Measurements from ENCODE around the gene APOL6. TPM values are rescaled to one million over a fixed set of nuclear protein-coding genes. Genes with fewer than 3 reads are reported as not detected.
A peak's percentile ranks its signal among the peaks of the same experiment; 100 is the strongest.

Gene APOL6
- total RNA-seq, 1 donor from 2014 or later: 20.9 TPM

DNA sequence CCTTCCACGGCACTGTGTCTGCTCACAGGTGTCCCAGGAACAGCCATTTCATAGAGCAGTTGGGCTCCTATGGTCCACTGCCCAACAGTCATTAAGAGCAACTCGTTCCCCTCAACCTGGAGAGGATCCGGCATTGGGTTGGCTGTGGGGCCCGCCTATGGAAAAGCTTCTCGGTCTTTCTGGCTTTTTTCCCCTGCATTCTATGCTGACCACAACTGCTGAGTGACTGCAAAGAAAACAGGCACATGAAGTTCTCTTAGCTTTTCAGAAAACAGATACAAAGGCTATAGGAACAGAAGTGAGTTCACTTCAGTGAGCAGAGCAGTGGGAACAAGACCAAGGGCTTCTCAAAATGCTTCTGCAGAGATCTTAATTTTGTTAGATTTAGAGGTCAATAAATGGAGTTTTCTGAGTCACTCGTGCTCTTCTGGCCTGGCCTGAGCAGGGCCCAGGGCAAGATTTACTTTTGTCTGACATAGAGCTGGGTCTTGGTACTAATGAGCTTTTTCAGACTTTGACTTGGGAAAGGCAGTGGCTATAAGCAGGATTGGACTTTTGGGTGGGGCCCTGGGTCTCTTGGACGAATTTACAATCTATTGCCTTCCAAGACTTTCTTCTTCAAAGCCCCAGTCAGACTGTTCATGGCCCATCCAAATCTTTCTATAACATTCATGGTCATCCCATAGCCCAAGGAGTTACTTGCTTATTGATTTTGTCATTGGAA lies 55.8 kb downstream of the APOL6 start:
- no peaks in the 10 kb centered on the region for H3K27me3 ChIP-seq (ENCODE audit: control insufficient read depth, insufficient read depth, low read length)
- no peak overlapping the region for H3K4me3 ChIP-seq (ENCODE audit: low read depth, low read length)
- DNase-seq (ENCODE audit: low read depth): no peak
- TF ChIP-seq, protein P1, sequence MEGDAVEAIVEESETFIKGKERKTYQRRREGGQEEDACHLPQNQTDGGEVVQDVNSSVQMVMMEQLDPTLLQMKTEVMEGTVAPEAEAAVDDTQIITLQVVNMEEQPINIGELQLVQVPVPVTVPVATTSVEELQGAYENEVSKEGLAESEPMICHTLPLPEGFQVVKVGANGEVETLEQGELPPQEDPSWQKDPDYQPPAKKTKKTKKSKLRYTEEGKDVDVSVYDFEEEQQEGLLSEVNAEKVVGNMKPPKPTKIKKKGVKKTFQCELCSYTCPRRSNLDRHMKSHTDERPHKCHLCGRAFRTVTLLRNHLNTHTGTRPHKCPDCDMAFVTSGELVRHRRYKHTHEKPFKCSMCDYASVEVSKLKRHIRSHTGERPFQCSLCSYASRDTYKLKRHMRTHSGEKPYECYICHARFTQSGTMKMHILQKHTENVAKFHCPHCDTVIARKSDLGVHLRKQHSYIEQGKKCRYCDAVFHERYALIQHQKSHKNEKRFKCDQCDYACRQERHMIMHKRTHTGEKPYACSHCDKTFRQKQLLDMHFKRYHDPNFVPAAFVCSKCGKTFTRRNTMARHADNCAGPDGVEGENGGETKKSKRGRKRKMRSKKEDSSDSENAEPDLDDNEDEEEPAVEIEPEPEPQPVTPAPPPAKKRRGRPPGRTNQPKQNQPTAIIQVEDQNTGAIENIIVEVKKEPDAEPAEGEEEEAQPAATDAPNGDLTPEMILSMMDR (IDR thresholded peaks at IDR 0.05; ENCODE audit: insufficient read depth, low read length, poor library complexity, severe bottlenecking): no peak
- H3K36me3 ChIP-seq (ENCODE audit: control insufficient read depth, insufficient read depth, low read length): no peaks in the 10 kb centered on the region

DNA sequence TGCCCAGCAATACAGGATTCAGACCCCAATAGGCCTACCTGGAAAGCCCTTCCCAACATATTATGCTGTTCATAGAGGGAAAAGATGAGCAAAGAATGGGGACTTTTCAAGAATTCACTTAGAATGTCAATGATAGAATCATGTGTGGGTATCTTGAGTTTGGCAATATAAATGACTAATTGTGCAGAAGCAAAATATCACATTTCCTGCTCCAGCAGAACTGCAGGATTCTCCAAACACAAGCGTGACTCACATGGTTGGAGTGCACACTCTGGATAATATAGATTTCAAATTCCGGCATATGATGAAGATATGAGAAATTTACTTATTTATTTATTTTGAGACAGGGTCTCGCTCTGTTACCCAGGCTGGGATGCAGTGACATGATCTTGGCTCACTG lies 56.9 kb downstream of the APOL6 start:
- Histone ChIP-seq H3K27me3 (ENCODE audit: control insufficient read depth, insufficient read depth, low read length) (no peaks in the 10 kb centered on the region), H3K4me3 (ENCODE audit: low read depth, low read length) (no peak overlapping the region), H3K36me3 (ENCODE audit: control insufficient read depth, insufficient read depth, low read length) (no peaks in the 10 kb centered on the region)
- DNase-seq (ENCODE audit: low read depth): peak; percentile 10
- TF ChIP-seq, protein P1 (IDR thresholded peaks at IDR 0.05; ENCODE audit: insufficient read depth, low read length, poor library complexity, severe bottlenecking): no peak

DNA sequence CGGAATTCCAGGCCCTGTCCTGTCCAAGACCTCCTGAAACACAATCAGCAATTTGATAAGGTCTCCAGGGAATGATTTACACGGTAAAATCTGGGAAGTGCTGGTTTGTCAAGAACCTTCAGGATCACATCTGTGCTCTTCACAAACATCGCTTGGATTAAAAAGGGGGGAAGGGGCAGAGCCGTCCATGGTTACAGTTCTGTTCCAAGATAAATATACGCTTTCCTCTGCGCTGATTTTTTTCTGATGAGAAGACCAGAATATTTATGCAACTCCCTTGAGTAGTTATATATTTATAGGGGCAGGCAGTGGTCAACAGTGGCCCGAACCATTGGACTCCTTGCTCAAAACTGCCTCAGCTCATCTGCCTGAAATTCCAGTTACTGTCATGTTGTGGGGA lies 60.2 kb downstream of the APOL6 start:
- H3K27me3 ChIP-seq (ENCODE audit: control insufficient read depth, insufficient read depth, low read length): no peaks in the 10 kb centered on the region
- DNase-seq (ENCODE audit: low read depth): no peak
- TF ChIP-seq, protein P1 (IDR thresholded peaks at IDR 0.05; ENCODE audit: insufficient read depth, low read length, poor library complexity, severe bottlenecking): no peak
- no peaks in the 10 kb centered on the region for H3K36me3 ChIP-seq (ENCODE audit: control insufficient read depth, insufficient read depth, low read length)
- no peak overlapping the region for H3K4me3 ChIP-seq (ENCODE audit: low read depth, low read length)

DNA sequence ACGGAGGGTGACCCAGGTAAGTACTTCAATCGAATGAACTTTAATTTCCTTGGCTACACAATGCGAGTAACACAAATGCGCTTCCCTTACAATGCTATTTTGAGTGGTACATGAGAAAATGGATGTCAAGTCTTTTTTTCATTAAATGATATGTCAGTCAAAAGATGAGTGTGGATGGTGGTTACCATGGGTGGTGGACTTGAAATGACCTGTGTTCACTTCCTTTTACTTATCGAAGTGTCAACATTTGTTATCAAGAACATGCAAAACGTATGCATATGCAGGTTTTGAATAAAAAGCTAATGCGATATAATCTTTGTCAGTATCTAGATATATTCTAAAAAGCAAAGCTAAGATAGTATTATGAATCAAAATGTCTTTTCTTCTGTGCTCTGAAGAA lies 60.7 kb downstream of the APOL6 start:
- TF ChIP-seq, protein P1 (IDR thresholded peaks at IDR 0.05; ENCODE audit: insufficient read depth, low read length, poor library complexity, severe bottlenecking): no peak

DNA sequence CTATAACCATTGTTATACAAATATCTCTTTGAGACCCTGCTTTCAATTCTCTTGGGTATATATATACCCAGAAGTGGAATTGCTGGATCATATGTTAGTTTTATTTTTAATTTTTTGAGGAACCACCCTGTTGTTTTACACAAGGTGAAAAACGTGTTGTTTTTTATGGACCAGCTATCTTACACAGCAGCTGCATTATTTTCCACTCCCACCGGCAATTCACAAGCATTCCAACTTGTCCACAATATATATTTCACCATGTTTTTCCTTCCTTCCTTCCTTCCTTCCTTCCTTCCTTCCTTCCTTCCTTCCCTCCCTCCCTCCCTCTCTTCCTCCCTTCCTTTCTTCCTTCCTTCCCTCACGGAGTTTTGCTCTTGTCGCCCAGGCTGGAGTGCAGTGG lies 63.1 kb downstream of the APOL6 start:
- Histone ChIP-seq H3K36me3 (ENCODE audit: control insufficient read depth, insufficient read depth, low read length) (no peaks in the 10 kb centered on the region), H3K4me3 (ENCODE audit: low read depth, low read length) (no peak overlapping the region), H3K27me3 (ENCODE audit: control insufficient read depth, insufficient read depth, low read length) (no peaks in the 10 kb centered on the region)
- TF ChIP-seq, protein P1 (IDR thresholded peaks at IDR 0.05; ENCODE audit: insufficient read depth, low read length, poor library complexity, severe bottlenecking): no peak
- DNase-seq (ENCODE audit: low read depth): no peak

More for the DNA sequence above, 60.7 kb downstream of the APOL6 start:
- Histone ChIP-seq H3K27me3 (ENCODE audit: control insufficient read depth, insufficient read depth, low read length) (no peaks in the 10 kb centered on the region), H3K36me3 (ENCODE audit: control insufficient read depth, insufficient read depth, low read length) (no peaks in the 10 kb centered on the region), H3K4me3 (ENCODE audit: low read depth, low read length) (no peak overlapping the region)
- DNase-seq (ENCODE audit: low read depth): no peak

DNA sequence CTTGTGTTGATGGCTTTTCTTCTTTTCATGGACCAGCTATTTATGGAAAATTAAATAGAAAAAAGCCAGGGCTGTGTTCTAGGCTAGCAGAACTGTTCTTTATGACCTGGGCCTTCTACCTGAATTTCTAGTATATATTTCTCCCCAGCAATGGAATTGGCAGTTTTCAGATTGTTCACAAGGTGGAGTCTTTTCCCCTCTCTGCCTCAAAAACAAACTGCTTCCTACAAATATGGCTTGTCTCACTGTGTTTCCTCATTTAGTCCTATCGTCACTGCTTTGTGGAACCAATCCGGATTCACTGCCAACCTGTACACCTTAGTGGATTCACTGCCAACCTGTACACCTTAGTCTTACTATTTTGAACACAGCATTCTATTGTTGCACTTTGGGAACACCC lies 64.4 kb downstream of the APOL6 start:
- no peak for DNase-seq (ENCODE audit: low read depth)
- TF ChIP-seq, protein P1 (IDR thresholded peaks at IDR 0.05; ENCODE audit: insufficient read depth, low read length, poor library complexity, severe bottlenecking): no peak
- H3K36me3 ChIP-seq (ENCODE audit: control insufficient read depth, insufficient read depth, low read length): no peaks in the 10 kb centered on the region
- no peak overlapping the region for H3K4me3 ChIP-seq (ENCODE audit: low read depth, low read length)
- H3K27me3 ChIP-seq (ENCODE audit: control insufficient read depth, insufficient read depth, low read length): no peaks in the 10 kb centered on the region
